Liver (tissue), 9 donors: ENCODE measurements around the gene GATD1. TPM values are rescaled to one million over a fixed set of nuclear protein-coding genes. Genes with fewer than 3 reads are reported as not detected.

Experiments
- DNase-seq: peaks from one replicate; pipeline ENCODE4 v3.0.0-alpha.2; 2017; ENCODE audit warnings: low spot score
- H3K27ac ChIP-seq, 2 donors: one replicate each; pipeline ENCODE4 v1.7.0; 2013; ENCODE audit warnings: inconsistent platforms in 2 of 2, low read length in 2 of 2, control low read depth in 1 of 2, low read depth in 1 of 2, mild to moderate bottlenecking in 1 of 2
- H3K27me3 ChIP-seq, 4 donors: one replicate each; pipeline versions ENCODE4 v1.6.1 to v1.7.0; 2013; ENCODE audit warnings: low read length in 3 of 4, inconsistent platforms in 1 of 4, mild to moderate bottlenecking in 1 of 4, moderate library complexity in 1 of 4; ENCODE audit not compliant: control insufficient read depth in 4 of 4, insufficient read depth in 4 of 4
- H3K36me3 ChIP-seq, 4 donors: one replicate each; pipeline versions ENCODE4 v1.6.1 to v1.7.0; 2013; ENCODE audit warnings: low read length in 3 of 4, mild to moderate bottlenecking in 3 of 4, low read depth in 1 of 4, moderate library complexity in 1 of 4; ENCODE audit not compliant: control insufficient read depth in 4 of 4, insufficient read depth in 3 of 4
- H3K4me1 ChIP-seq, 4 donors: one replicate each; pipeline versions ENCODE4 v1.6.1 to v1.7.0; 2013; ENCODE audit warnings: low read length in 3 of 4, mild to moderate bottlenecking in 3 of 4, moderate library complexity in 1 of 4; ENCODE audit not compliant: control insufficient read depth in 4 of 4, insufficient read depth in 4 of 4
- H3K4me3 ChIP-seq, 3 donors: one replicate each; pipeline versions ENCODE4 v1.6.1 to v1.7.0; 2013; ENCODE audit warnings: low read length in 3 of 3, control low read depth in 1 of 3, low read depth in 1 of 3, mild to moderate bottlenecking in 1 of 3
- H3K9ac ChIP-seq, 2 donors: one replicate each; pipeline ENCODE4 v1.7.0; 2013; ENCODE audit warnings: low read length in 2 of 2, mild to moderate bottlenecking in 2 of 2, moderate library complexity in 2 of 2, control low read depth in 1 of 2, low read depth in 1 of 2
- H3K9me3 ChIP-seq, 4 donors: one replicate each; pipeline versions ENCODE4 v1.6.1 to v1.7.0; 2013; ENCODE audit warnings: low read length in 3 of 4; ENCODE audit not compliant: control insufficient read depth in 4 of 4
- ATF3 ChIP-seq: IDR thresholded peaks from 2 replicates; pipeline ENCODE4 v1.6.1; 2016; ENCODE audit warnings: antibody characterized with exemption
- FOXA1 ChIP-seq: IDR thresholded peaks from 2 replicates; pipeline ENCODE4 v1.6.1; 2016; ENCODE audit warnings: antibody characterized with exemption
- FOXA2 ChIP-seq: IDR thresholded peaks from 2 replicates; pipeline ENCODE4 v1.6.1; 2016; ENCODE audit warnings: antibody characterized with exemption
- GABPA ChIP-seq, 2 donors: IDR thresholded peaks in 1 of 2; conservative IDR thresholded peaks in 1 of 2; 2 replicates each; pipeline ENCODE4 v1.6.1; 2016; ENCODE audit warnings: antibody characterized with exemption in 2 of 2, mild to moderate bottlenecking in 1 of 2, moderate library complexity in 1 of 2
- HNF4A ChIP-seq, 2 donors: conservative IDR thresholded peaks; 2 replicates each; pipeline ENCODE4 v1.6.1; 2016; ENCODE audit warnings: antibody characterized with exemption in 2 of 2, mild to moderate bottlenecking in 2 of 2
- JUND ChIP-seq, 2 donors: IDR thresholded peaks; 2 replicates each; pipeline ENCODE4 v1.6.1; 2016; ENCODE audit warnings: antibody characterized with exemption in 2 of 2
- MAX ChIP-seq: IDR thresholded peaks from 2 replicates; pipeline ENCODE4 v1.6.1; 2016; ENCODE audit warnings: antibody characterized with exemption
- RAD21 ChIP-seq, 2 donors: IDR thresholded peaks; 2 replicates each; pipeline ENCODE4 v1.6.1; 2016; ENCODE audit warnings: antibody characterized with exemption in 2 of 2, mild to moderate bottlenecking in 2 of 2
- REST ChIP-seq: IDR thresholded peaks from 2 replicates; pipeline ENCODE4 v1.6.1; 2016; ENCODE audit warnings: antibody characterized with exemption, mild to moderate bottlenecking
- RXRA ChIP-seq, 2 donors: IDR thresholded peaks; 2 replicates each; pipeline ENCODE4 v1.6.1; 2017 to 2018; ENCODE audit warnings: antibody characterized with exemption in 2 of 2, mild to moderate bottlenecking in 1 of 2
- TAF1 ChIP-seq: conservative IDR thresholded peaks from 2 replicates; pipeline ENCODE4 v1.6.1; 2016; ENCODE audit warnings: antibody characterized with exemption, mild to moderate bottlenecking
- YY1 ChIP-seq: IDR thresholded peaks from 2 replicates; pipeline ENCODE4 v1.6.1; 2016; ENCODE audit warnings: antibody characterized with exemption, mild to moderate bottlenecking
- ZBTB33 ChIP-seq: IDR thresholded peaks from 2 replicates; pipeline ENCODE4 v1.6.1; 2016; ENCODE audit warnings: antibody characterized with exemption
- WGBS: extraction: QIAGEN DNeasy Blood & Tissue Kit; methylation state at CpG from one replicate; pipeline ENCODE4 v1.1.7; 2013; 5-methylcytosine and 5-hydroxymethylcytosine counted together
- polyA plus RNA-seq, 2 donors: library from polyadenylated mRNA; stranded (reverse) in 1 of 2; unstranded in 1 of 2; fragments of 200-250 nt in 1 of 2; fragments of >200 nt in 1 of 2; fragmentation: Nextera tagmentation in 1 of 2; extraction: Ambion mirVana in 1 of 2; gene quantifications; one replicate each; pipeline versions ENCODE4 v1.2.1 to v1.2.3, GENCODE V29; 2013 to 2015
- total RNA-seq, 2 donors: library from RNA; depleted of rRNA; stranded (reverse); fragments of >200 nt; gene quantifications; one replicate each; pipeline ENCODE4 v1.2.3, GENCODE V29; 2014
- donor health status: healthy.
- donor health status: healthy.
- donor health status: healthy.
- donor health status: healthy.
- donor health status: healthy.

Gene GATD1
- total and polyA plus RNA-seq, 4 donors: 22.7 to 37.2 (median 24.6) TPM

GRCh38 chr11:761526-762108, 15.7 kb downstream of the GATD1 start:
- Histone ChIP-seq H3K4me3 (no peak overlapping the region), H3K27me3 (no peaks in the 10 kb centered on the region), H3K36me3 (peaks cover 23 to 56% (median 30%) of the 10 kb centered on the region in 4 donors), H3K27ac (no peak overlapping the region), H3K9ac (no peak overlapping the region), H3K9me3 (no peaks in the 10 kb centered on the region), H3K4me1 (peaks cover 0 to 8% (median 8%) of the 10 kb centered on the region in 4 donors)
- WGBS: 96% methylated on average over 8 of the region's 8 CpGs
- TF ChIP-seq HNF4A (conservative IDR thresholded peaks at IDR 0.05): no peak
- no peak for TF ChIP-seq ZBTB33
- TF ChIP-seq GABPA (IDR thresholded peaks at IDR 0.05 in 1 of 2, conservative IDR thresholded peaks at IDR 0.05 in 1 of 2): no peak
- TF ChIP-seq FOXA2: no peak
- no peak for TF ChIP-seq ATF3
- no peak for TF ChIP-seq RAD21 (IDR thresholded peaks at IDR 0.05)
- no peak for TF ChIP-seq REST
- no peak for TF ChIP-seq JUND (IDR thresholded peaks at IDR 0.05)
- no peak for TF ChIP-seq TAF1
- TF ChIP-seq FOXA1: no peak
- no peak for DNase-seq

- Histone ChIP-seq H3K9ac (no peak overlapping the region), H3K27me3 (no peaks in the 10 kb centered on the region), H3K9me3 (no peaks in the 10 kb centered on the region), H3K4me1 (peaks cover 0 to 16% (median 12%) of the 10 kb centered on the region in 4 donors), H3K27ac (no peak overlapping the region), H3K36me3 (peaks cover 22 to 48% (median 25%) of the 10 kb centered on the region in 4 donors), H3K4me3 (no peak overlapping the region)
- TF ChIP-seq GABPA (IDR thresholded peaks at IDR 0.05 in 1 of 2, conservative IDR thresholded peaks at IDR 0.05 in 1 of 2): no peak
- TF ChIP-seq MAX: no peak
- TF ChIP-seq YY1: no peak
- no peak for DNase-seq
Measured at GRCh38 chr11:760236-760635, 17.1 kb downstream of the GATD1 start.

- Histone ChIP-seq H3K9ac (no peak overlapping the region), H3K27ac (no peak overlapping the region), H3K27me3 (no peaks in the 10 kb centered on the region), H3K36me3 (no peaks in the 10 kb centered on the region), H3K4me3 (no peak overlapping the region), H3K9me3 (no peaks in the 10 kb centered on the region), H3K4me1 (peaks cover 7 to 31% (median 24%) of the 10 kb centered on the region in 4 donors)
- WGBS: 52% methylated on average over 2 of the region's 2 CpGs
- no peak for DNase-seq
- peak in 1 of 2 donors; percentile 29 for TF ChIP-seq RXRA (IDR thresholded peaks at IDR 0.05)
- TF ChIP-seq ZBTB33: no peak
Measured at GRCh38 chr11:749731-750130, 27.6 kb downstream of the GATD1 start.
